Endodermal cell (in vitro differentiated cells): ENCODE data around the gene DACH1. TPM values are rescaled to one million over a fixed set of nuclear protein-coding genes. Genes with fewer than 3 reads are reported as not detected.

Experiments
- DNase-seq: peaks from one replicate; pipeline ENCODE4 v3.0.0-alpha.2; 2017
- H3K27ac ChIP-seq: 2 replicates; pipeline ENCODE4 v1.5.1; 2013; ENCODE audit warnings: mild to moderate bottlenecking, low read depth, low read length, moderate library complexity
- H3K27me3 ChIP-seq: 2 replicates; pipeline ENCODE4 v1.6.1; 2013; ENCODE audit warnings: mild to moderate bottlenecking, low read length, moderate library complexity; ENCODE audit not compliant: insufficient read depth, control insufficient read depth, poor library complexity, severe bottlenecking
- H3K36me3 ChIP-seq: 2 replicates; pipeline ENCODE4 v1.7.0; 2013; ENCODE audit warnings: mild to moderate bottlenecking, low read length, moderate library complexity; ENCODE audit not compliant: control insufficient read depth, insufficient read depth
- H3K4me1 ChIP-seq: one replicate; pipeline ENCODE4 v1.7.0; 2013; ENCODE audit warnings: low read length; ENCODE audit not compliant: control insufficient read depth, insufficient read depth
- H3K4me3 ChIP-seq: 2 replicates; pipeline ENCODE4 v1.5.1; 2013; ENCODE audit warnings: mild to moderate bottlenecking, low read length, moderate library complexity
- H3K9ac ChIP-seq: 2 replicates; pipeline ENCODE4 v1.6.1; 2013; ENCODE audit warnings: mild to moderate bottlenecking, low read length, moderate library complexity; ENCODE audit not compliant: poor library complexity, severe bottlenecking; ENCODE audit errors: extremely low read depth
- H3K9me3 ChIP-seq: 2 replicates; pipeline ENCODE4 v1.6.1; 2013; ENCODE audit warnings: mild to moderate bottlenecking, low read length, moderate library complexity; ENCODE audit not compliant: control insufficient read depth
- H3K27ac Mint-ChIP-seq: 2 replicates; pipeline ENCODE4 v1.8.0; 2020; ENCODE audit warnings: mixed read lengths
- H3K27me3 Mint-ChIP-seq: 2 replicates; pipeline ENCODE4 v1.8.0; 2021; ENCODE audit warnings: mild to moderate bottlenecking, mixed read lengths; ENCODE audit not compliant: insufficient read depth
- H3K36me3 Mint-ChIP-seq: 2 replicates; pipeline ENCODE4 v1.8.0; 2020; ENCODE audit warnings: low read depth, mixed read lengths
- H3K4me1 Mint-ChIP-seq: 2 replicates; pipeline ENCODE4 v1.8.0; 2020; ENCODE audit warnings: mixed read lengths
- H3K4me3 Mint-ChIP-seq: 2 replicates; pipeline ENCODE4 v1.8.0; 2020; ENCODE audit warnings: mild to moderate bottlenecking, moderate library complexity, mixed read lengths
- H3K9me3 Mint-ChIP-seq: 2 replicates; pipeline ENCODE4 v1.8.0; 2020; ENCODE audit warnings: mild to moderate bottlenecking, mixed read lengths
- WGBS, 2 experiments: methylation state at CpG; one replicate each; pipeline versions ENCODE4 v1.1.5 to v1.1.7; 2013; ENCODE audit warnings: missing lambda C conversion rate in 2 of 2, mixed read lengths in 1 of 2; ENCODE audit not compliant: insufficient coverage in 1 of 2, insufficient read length in 1 of 2; 5-methylcytosine and 5-hydroxymethylcytosine counted together
- total RNA-seq, 2 donors: library from RNA; stranded (reverse); fragmentation: NEBNext Ultra II Directional in 1 of 2; extraction: Animal tissue kit (Norgen Biotek cat#: 25700) in 1 of 2; gene quantifications; 2 replicates in 1 of 2; 3 replicates in 1 of 2; pipeline ENCODE4 v1.2.1, GENCODE V29; 2021
- TF ChIP-seq, protein P1 (sequence below): fragments of 200-600 bp; sonication (generic); conservative IDR thresholded peaks from 2 replicates; pipeline ENCODE4 v1.5.0; 2021; ENCODE audit warnings: antibody characterized with exemption, mild to moderate bottlenecking

Gene DACH1
- total RNA-seq, 2 donors from 2014 or later = 0.81 to 1.2 TPM

DNA sequence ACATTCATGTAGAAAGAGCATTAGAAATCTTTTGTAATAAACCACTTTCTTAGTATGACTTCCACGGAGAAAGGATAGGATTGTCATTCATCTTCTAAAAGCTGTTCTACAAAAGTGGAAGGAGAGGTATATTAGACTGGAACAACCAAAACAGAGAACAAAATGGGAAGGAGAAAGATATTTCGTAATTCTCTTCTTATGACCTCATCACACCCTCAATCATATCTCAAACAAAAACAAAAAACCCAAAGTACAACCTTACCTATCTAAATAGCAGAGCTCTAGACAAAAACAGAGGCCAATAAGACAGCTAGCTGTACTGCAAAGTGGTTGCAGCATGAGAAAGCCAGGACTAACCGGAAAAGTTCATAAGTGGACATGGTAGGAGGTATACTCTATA is 46.3 kb downstream of the DACH1 start:
- Mint-ChIP-seq H3K36me3 (no peaks in the 10 kb centered on the region), H3K4me3 (no peak overlapping the region), H3K27ac (no peak overlapping the region), H3K27me3 (no peaks in the 10 kb centered on the region), H3K9me3 (no peaks in the 10 kb centered on the region), H3K4me1 (no peaks in the 10 kb centered on the region)
- no peaks in the 10 kb centered on the region for H3K27me3 ChIP-seq
- no peak overlapping the region for H3K4me3 ChIP-seq
- no peaks in the 10 kb centered on the region for H3K9me3 ChIP-seq
- no peak overlapping the region for H3K27ac ChIP-seq
- H3K9ac ChIP-seq = no peak overlapping the region
- TF ChIP-seq, protein P1, sequence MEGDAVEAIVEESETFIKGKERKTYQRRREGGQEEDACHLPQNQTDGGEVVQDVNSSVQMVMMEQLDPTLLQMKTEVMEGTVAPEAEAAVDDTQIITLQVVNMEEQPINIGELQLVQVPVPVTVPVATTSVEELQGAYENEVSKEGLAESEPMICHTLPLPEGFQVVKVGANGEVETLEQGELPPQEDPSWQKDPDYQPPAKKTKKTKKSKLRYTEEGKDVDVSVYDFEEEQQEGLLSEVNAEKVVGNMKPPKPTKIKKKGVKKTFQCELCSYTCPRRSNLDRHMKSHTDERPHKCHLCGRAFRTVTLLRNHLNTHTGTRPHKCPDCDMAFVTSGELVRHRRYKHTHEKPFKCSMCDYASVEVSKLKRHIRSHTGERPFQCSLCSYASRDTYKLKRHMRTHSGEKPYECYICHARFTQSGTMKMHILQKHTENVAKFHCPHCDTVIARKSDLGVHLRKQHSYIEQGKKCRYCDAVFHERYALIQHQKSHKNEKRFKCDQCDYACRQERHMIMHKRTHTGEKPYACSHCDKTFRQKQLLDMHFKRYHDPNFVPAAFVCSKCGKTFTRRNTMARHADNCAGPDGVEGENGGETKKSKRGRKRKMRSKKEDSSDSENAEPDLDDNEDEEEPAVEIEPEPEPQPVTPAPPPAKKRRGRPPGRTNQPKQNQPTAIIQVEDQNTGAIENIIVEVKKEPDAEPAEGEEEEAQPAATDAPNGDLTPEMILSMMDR = no peak
- 90 to 100% methylated on average over 1 to 2 of the region's 3 CpGs for WGBS, 2 experiments
- H3K4me1 ChIP-seq = no peaks in the 10 kb centered on the region
- no peak for DNase-seq
- H3K36me3 ChIP-seq = no peaks in the 10 kb centered on the region

DNA sequence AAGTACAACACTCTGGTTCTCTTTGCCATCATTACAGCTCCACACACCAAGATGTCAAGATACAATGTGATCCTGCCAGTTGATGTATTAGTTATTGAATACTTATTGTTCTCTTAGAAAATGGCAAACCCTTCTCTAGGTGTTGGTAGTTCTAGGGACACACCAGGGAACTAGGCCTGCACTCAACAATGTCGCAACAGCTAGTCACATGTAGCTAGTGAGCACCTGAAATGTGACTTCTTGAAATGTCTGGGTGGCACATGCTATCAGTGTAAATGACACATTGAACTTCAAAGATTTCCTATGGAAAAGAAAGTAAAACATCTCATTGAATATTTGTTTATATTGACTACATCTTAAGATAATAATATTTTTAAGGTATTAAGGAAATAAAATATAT is 49.7 kb downstream of the DACH1 start:
- Histone ChIP-seq H3K27ac (no peak overlapping the region), H3K4me3 (no peak overlapping the region), H3K27me3 (no peaks in the 10 kb centered on the region), H3K4me1 (no peaks in the 10 kb centered on the region), H3K36me3 (no peaks in the 10 kb centered on the region), H3K9ac (no peak overlapping the region), H3K9me3 (no peaks in the 10 kb centered on the region)
- TF ChIP-seq, protein P1 = no peak
- whole genome bisulfite sequencing, 2 experiments = 97 to 100% methylated on average over 1 of the region's 1 CpG
- no peaks in the 10 kb centered on the region for H3K36me3 Mint-ChIP-seq
- no peak overlapping the region for H3K4me3 Mint-ChIP-seq
- H3K27ac Mint-ChIP-seq = no peak overlapping the region
- H3K4me1 Mint-ChIP-seq = no peaks in the 10 kb centered on the region
- no peaks in the 10 kb centered on the region for H3K27me3 Mint-ChIP-seq
- H3K9me3 Mint-ChIP-seq = no peaks in the 10 kb centered on the region
- DNase-seq = no peak

DNA sequence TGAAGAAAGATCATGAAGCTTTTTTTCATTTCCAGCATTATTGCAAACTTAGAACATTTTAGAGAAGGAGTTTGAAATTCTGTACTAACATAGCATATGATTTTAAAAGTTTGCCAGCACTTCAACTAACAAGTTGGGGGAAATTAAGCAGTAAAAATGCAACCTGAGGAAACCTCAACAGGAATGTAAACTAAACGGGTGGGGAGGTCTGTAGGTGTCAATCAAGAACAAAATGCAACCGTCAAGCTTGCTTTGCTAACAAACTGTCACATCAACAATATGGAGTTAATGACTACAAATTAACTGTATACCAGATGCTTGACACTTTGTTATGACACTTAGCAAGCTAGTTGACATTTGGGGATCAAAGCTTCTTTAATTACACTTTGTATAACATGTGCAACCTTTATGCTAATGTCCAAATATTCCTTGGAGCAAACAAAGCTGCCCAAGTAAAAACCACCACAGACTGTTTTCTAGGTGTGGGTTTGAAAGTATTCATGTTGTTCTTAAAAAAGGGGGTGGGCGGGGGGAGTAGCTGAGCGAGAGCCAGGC is 52.1 kb downstream of the DACH1 start:
- H3K9me3 Mint-ChIP-seq = no peaks in the 10 kb centered on the region
- peaks cover 4% of the 10 kb centered on the region for H3K4me1 Mint-ChIP-seq
- no peak overlapping the region for H3K4me3 Mint-ChIP-seq
- no peak overlapping the region for H3K27ac Mint-ChIP-seq
- H3K4me1 ChIP-seq = no peaks in the 10 kb centered on the region
- no peak for DNase-seq
- no peak overlapping the region for H3K9ac ChIP-seq
- H3K27me3 ChIP-seq = no peaks in the 10 kb centered on the region
- H3K36me3 Mint-ChIP-seq = no peaks in the 10 kb centered on the region
- TF ChIP-seq, protein P1 = no peak
- WGBS, 2 experiments = 33 to 59% methylated on average over 2 of the region's 4 CpGs
- no peak overlapping the region for H3K4me3 ChIP-seq
- H3K27me3 Mint-ChIP-seq = no peaks in the 10 kb centered on the region
- H3K9me3 ChIP-seq = no peaks in the 10 kb centered on the region
- H3K36me3 ChIP-seq = no peaks in the 10 kb centered on the region
- H3K27ac ChIP-seq = no peak overlapping the region
